ENCODE measurements around the gene PLA2G4E.

DNA sequence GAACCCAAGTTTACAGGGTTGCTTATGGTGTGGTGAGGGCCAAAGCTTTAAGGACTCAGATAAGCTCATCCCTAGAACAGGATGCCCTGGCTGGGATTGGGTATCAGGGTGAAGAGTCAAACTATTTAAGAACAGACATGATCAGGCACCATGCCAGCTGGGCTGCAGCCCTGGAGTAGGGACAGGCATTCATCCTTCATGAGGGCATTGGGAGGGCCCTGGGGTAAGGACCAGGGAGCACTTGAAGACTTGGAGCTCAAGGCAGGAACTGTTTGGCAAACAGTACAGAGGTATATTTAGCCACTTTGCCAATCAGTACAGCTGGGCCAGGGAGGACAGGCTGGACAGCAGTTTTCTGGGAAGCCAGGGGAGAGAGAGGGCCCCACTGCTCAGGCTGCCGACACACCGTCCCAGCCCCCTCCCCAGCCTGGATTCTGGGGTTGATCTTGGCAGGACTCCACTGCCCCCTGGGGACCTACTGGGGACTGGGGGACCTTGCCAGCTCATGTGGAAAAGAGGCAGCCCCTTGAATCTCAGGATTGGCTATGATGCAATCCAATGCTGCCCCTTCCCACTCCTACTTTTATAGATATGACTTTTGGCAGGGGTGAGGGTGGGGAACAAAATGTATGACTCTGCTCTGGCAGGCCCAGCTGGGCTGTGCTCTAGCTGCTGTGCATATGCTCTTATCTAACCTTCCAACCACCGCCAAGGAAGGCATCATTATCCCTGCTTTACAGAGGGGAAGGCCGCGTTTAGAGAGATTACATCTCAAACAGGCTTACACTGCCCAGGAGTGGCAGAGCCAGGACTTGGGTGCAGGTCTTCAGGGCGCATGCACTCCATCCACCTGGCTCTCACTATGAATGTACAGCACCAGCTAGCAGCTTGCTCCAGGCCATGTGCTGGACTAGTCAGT, 2.3 kb downstream of the PLA2G4E start:
- no peak for TF ChIP-seq ILF3 (IDR thresholded peaks at IDR 0.05; ENCODE audit: borderline replicate concordance)
- TF ChIP-seq JUND (IDR thresholded peaks at IDR 0.05; ENCODE audit: borderline replicate concordance, low read depth, low read length): no peak
- no peak for TF ChIP-seq JUND (tag; IDR thresholded peaks at IDR 0.05; ENCODE audit: borderline replicate concordance, low read depth, low read length)
- TF ChIP-seq EGR1 (conservative IDR thresholded peaks at IDR 0.05): no peak
- no peak for TF ChIP-seq GATAD2B (IDR thresholded peaks at IDR 0.05; ENCODE audit: borderline replicate concordance)
- no peak for TF ChIP-seq ZNF24 (IDR thresholded peaks at IDR 0.05)
